ENCODE measurements around the gene EXTL1. TPM values are rescaled to one million over a fixed set of nuclear protein-coding genes. Genes with fewer than 3 reads are reported as not detected.

EXTL1 gene
- polyA plus RNA-seq, 1 of the 3 experiments (the other 2 are of a cell fraction), result 0.58 TPM

- H3K27ac ChIP-seq (ENCODE audit: low read depth in 2 of 2, low read length in 1 of 2), result peak overlapping the region in 1 of 2 experiments; percentile 50; a peak in 1 of 4 replicates
- 32% methylated on average over 9 of the region's 15 CpGs for WGBS (ENCODE audit: low lambda C conversion rate)
- no peaks in the 10 kb centered on the region for H3K9me3 ChIP-seq
- no peaks in the 10 kb centered on the region for H4K20me1 ChIP-seq (ENCODE audit: insufficient read depth)
- peak overlapping the region; percentile 87 to 99 for H3K4me3 ChIP-seq (ENCODE audit: low read depth in 2 of 2, low read length in 1 of 2)
- peaks cover 0 to 12% of the 10 kb centered on the region in 2 experiments; a peak in 1 of 4 replicates for H3K4me1 ChIP-seq (ENCODE audit: control insufficient read depth in 1 of 2, insufficient read depth in 2 of 2, low read depth in 1 of 2, low read length in 1 of 2)
- no peaks in the 10 kb centered on the region for H3K9me2 ChIP-seq
- peak; percentile 77 for DNase-seq
- peak overlapping the region; percentile 66; the same call in 1 of the 2 replicates for H3K9ac ChIP-seq
- H2AFZ ChIP-seq (ENCODE audit: low read depth), result peak overlapping the region; percentile 100
- peak overlapping the region; percentile 98 for H3K4me2 ChIP-seq
- no peaks in the 10 kb centered on the region for H3K79me2 ChIP-seq (ENCODE audit: insufficient read depth)
- H3F3A ChIP-seq (replicated peaks; ENCODE audit: insufficient read depth), result peaks cover 4% of the 10 kb centered on the region
- no peaks in the 10 kb centered on the region for H3K36me3 ChIP-seq (replicated peaks in 1 of 2; ENCODE audit: control insufficient read depth in 1 of 2, insufficient read depth in 2 of 2, low read length in 1 of 2)
- CTCF ChIA-PET, result interaction anchor here (0.7 to 4.1 kb wide), 32 partner anchors 8 to 514 kb away, joined by 3 to 58 read pairs (median 4); partner anchors contain the start of genes CEP85, PAFAH2, PDIK1L and TRIM63
- TF ChIP-seq GABPA (IDR thresholded peaks at IDR 0.05; ENCODE audit: low read depth) (no peak), TCF12 (IDR thresholded peaks at IDR 0.05) (no peak), NRF1 (IDR thresholded peaks at IDR 0.05; ENCODE audit: low read depth, low read length) (no peak), TEAD4 (IDR thresholded peaks at IDR 0.05; ENCODE audit: borderline replicate concordance, insufficient read depth) (no peak), MXI1 (IDR thresholded peaks at IDR 0.05; ENCODE audit: low read depth, low read length) (no peak), YY1 (IDR thresholded peaks at IDR 0.05; ENCODE audit: low read depth) (no peak), ZBTB33 (IDR thresholded peaks at IDR 0.05; ENCODE audit: borderline replicate concordance, low read depth) (no peak), REST (IDR thresholded peaks at IDR 0.05; ENCODE audit: low read depth, low read length) (no peak), RCOR1 (IDR thresholded peaks at IDR 0.05; ENCODE audit: low read length) (no peak), PBX3 (IDR thresholded peaks at IDR 0.05) (no peak), RAD21 (IDR thresholded peaks at IDR 0.05; ENCODE audit: low read length) (no peak), USF1 (IDR thresholded peaks at IDR 0.05; ENCODE audit: borderline replicate concordance, low read depth) (no peak), NFIC (IDR thresholded peaks at IDR 0.05; ENCODE audit: borderline replicate concordance) (no peak)
- H3K27me3 ChIP-seq (ENCODE audit: insufficient read depth), result no peaks in the 10 kb centered on the region
- POLR2A ChIA-PET, result interaction anchor here (0.8 to 2.1 kb wide), 2 partner anchors 13 to 199 kb away, joined by 3 to 13 read pairs; partner anchors contain the start of gene EXTL1
Observed at GRCh38 chr1:26034504-26035202, 13.1 kb downstream of the EXTL1 start.

Measured in SK-N-SH (cell line).